Right atrium auricular region (tissue), 2 donors: ENCODE results near the gene CHST13. TPM values are rescaled to one million over a fixed set of nuclear protein-coding genes. Genes with fewer than 3 reads are reported as not detected.

Experiments used
- DNase-seq: peaks from one replicate; pipeline ENCODE4 v3.0.0-alpha.2; 2019; ENCODE audit warnings: low spot score
- H3K27ac ChIP-seq, 2 donors: fragments of 200-600 bp; sonication (generic); 1 replicate in 1 of 2; 2 replicates in 1 of 2; pipeline ENCODE4 v1.5.1; 2016 to 2019
- H3K27me3 ChIP-seq, 2 donors: fragments of 200-600 bp; sonication (generic); one replicate each; pipeline versions ENCODE4 v1.5.1 to v1.6.0; 2017 to 2019
- H3K36me3 ChIP-seq: fragments of 200-600 bp; sonication (generic); one replicate; pipeline ENCODE4 v1.5.1; 2016
- H3K4me1 ChIP-seq, 2 donors: fragments of 200-600 bp; sonication (generic); one replicate each; pipeline versions ENCODE4 v1.5.1 to v1.6.0; 2017 to 2019
- H3K4me3 ChIP-seq, 2 donors: fragments of 200-600 bp; sonication (generic); 1 replicate in 1 of 2; 2 replicates in 1 of 2; pipeline ENCODE4 v1.5.1; 2017 to 2019; ENCODE audit warnings: mild to moderate bottlenecking in 1 of 2, moderate library complexity in 1 of 2
- H3K9me3 ChIP-seq, 2 donors: fragments of 200-600 bp; sonication (generic); one replicate each; pipeline ENCODE4 v1.5.1; 2019
- total RNA-seq, 2 donors: library from RNA; depleted of rRNA; stranded (reverse); fragments of >200 nt; gene quantifications; one replicate each; pipeline ENCODE4 v1.1.0, GENCODE V29; 2016
- TF ChIP-seq, protein P1 (sequence below), 2 donors: fragments of 200-600 bp; sonication (generic); IDR thresholded peaks; one replicate each; pipeline ENCODE4 v1.5.1; 2019; ENCODE audit warnings: antibody characterized with exemption in 2 of 2

Gene CHST13
- total RNA-seq, 2 donors from 2014 or later: 0.90 TPM; not detected in 1

DNA sequence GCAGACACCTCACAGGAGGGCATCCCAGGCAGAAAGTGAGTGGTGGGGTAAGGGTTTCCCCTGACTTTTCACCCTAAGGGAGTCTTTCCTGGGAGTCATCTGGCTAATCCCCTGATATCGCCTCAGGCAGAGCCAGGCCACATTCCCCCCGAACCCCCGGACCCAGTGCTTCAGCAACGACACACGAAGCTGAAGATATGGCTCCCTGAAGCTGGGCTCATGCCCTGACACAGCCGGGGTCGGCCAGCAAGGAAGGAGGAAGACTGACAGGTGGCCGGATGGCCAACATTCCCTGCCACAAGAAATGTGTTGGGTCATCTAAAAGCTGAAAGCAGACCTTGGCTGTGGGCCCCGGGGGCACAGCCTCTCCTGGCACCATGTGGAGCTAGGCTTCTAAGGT lies 14.4 kb downstream of the CHST13 start:
- Histone ChIP-seq H3K9me3 (no peaks in the 10 kb centered on the region), H3K27ac (no peak overlapping the region), H3K4me3 (no peak overlapping the region), H3K36me3 (no peaks in the 10 kb centered on the region), H3K27me3 (no peaks in the 10 kb centered on the region), H3K4me1 (peaks cover 0 to 8% of the 10 kb centered on the region in 2 donors)
- DNase-seq: no peak
- TF ChIP-seq, protein P1, sequence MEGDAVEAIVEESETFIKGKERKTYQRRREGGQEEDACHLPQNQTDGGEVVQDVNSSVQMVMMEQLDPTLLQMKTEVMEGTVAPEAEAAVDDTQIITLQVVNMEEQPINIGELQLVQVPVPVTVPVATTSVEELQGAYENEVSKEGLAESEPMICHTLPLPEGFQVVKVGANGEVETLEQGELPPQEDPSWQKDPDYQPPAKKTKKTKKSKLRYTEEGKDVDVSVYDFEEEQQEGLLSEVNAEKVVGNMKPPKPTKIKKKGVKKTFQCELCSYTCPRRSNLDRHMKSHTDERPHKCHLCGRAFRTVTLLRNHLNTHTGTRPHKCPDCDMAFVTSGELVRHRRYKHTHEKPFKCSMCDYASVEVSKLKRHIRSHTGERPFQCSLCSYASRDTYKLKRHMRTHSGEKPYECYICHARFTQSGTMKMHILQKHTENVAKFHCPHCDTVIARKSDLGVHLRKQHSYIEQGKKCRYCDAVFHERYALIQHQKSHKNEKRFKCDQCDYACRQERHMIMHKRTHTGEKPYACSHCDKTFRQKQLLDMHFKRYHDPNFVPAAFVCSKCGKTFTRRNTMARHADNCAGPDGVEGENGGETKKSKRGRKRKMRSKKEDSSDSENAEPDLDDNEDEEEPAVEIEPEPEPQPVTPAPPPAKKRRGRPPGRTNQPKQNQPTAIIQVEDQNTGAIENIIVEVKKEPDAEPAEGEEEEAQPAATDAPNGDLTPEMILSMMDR (IDR thresholded peaks at IDR 0.05): no peak

DNA sequence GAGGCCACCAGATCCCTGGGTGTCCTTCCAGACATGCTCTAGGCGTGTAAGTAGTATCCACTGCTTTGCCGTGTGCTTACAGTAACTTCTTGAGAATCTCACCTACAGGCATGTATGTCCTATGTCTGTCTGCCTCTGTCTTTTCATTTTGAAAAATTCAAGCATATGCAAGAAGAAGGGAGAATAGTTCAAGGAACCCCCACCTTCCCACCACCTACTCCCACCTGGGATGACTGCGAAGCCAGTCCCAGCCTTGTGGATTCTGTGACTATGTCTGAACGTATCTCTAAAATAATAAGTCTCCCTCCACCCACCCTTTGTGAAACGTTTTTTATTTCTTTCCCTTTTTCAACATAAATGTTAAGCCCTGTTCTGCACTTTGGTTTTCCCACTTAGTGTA lies 15.0 kb downstream of the CHST13 start:
- H3K4me1 ChIP-seq: peaks cover 0 to 8% of the 10 kb centered on the region in 2 donors
- DNase-seq: no peak
- no peaks in the 10 kb centered on the region for H3K36me3 ChIP-seq
- no peaks in the 10 kb centered on the region for H3K9me3 ChIP-seq
- no peak overlapping the region for H3K4me3 ChIP-seq
- no peak overlapping the region for H3K27ac ChIP-seq
- TF ChIP-seq, protein P1 (IDR thresholded peaks at IDR 0.05): no peak
- no peaks in the 10 kb centered on the region for H3K27me3 ChIP-seq

DNA sequence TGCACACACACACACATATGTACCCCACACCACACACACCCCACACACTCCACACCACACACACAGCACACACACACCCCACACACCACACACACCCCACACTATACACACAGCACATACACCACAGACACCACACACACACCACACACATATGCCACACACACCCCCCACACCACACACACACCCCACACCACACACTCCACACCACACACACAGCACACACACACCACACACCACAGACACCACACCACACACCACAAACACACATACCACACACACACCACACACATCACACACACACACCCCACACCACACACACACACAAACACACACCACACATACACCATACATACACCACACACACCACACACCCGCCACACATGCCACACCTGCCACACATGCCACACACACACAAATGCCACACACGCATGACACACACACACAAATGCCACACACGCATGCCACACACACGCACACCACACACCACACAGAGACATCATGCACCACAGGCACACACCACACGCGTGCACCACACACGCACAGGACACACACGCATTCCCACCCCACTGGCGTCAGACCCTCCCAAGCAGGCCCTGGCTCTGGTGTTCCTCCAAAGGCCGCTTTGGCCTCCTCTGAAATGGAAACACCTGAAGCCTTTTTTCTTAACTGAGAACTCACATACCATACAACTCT lies 15.7 kb downstream of the CHST13 start:
- Histone ChIP-seq H3K9me3 (no peaks in the 10 kb centered on the region), H3K36me3 (no peaks in the 10 kb centered on the region), H3K4me3 (no peak overlapping the region), H3K27ac (no peak overlapping the region), H3K27me3 (no peaks in the 10 kb centered on the region), H3K4me1 (peaks cover 0 to 8% of the 10 kb centered on the region in 2 donors)
- TF ChIP-seq, protein P1 (IDR thresholded peaks at IDR 0.05): no peak
- no peak for DNase-seq

DNA sequence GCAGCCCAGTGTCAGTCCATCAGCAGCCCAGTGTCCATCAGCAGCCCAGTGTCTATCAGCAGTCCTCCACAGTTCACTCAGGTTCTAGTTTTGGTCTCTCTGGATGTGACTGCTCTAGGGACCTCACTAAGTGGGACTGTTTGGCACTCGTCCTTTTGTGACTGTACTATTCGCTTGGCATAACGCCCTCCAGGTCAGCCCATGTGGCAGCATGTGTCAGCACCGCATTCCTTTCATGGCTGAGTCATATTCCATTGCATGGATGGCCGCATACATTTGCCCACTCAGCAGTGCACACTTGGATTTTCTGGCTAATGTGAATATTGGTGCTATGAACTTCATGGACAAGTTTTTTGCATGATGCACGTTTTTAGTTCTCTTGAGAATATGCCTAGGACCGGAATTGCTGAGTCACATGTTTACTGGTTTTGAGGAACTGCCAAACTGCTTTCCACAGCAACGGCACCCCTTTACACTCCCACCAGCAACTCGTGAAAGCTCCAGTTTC lies 16.4 kb downstream of the CHST13 start:
- TF ChIP-seq, protein P1 (IDR thresholded peaks at IDR 0.05): no peak
- no peaks in the 10 kb centered on the region for H3K36me3 ChIP-seq

DNA sequence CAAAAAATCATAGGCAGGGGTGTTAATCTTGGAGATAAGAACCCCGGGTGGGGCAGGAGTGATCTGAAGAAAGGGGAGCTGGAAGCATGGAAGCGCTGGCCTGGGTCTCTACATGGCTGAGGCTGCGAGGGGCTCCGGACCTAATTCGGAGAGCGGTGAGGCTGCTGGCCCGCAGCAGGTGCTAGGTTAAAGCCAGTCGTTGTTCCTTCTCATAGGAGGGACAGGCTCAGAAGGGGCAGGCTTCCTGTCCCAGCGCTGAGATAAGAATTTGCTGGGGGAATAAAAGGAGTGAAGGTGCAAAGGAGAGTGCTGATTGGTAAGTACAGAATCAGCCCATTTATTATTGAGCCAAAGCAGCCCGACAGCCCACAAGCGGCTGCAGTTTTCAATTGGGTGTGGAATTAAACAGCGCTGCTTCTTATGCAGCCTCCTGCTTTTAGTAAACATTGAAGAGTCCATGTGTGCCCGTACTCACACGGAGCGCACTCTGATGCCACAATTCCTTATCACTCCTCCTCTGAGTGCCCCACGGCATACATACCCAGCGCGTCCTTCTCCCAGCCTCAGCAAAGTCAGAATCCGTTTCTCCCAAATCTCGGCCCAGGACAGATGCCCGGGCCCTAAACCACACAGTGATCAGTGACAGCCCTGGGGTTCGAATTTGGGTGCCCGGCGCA lies 17.1 kb downstream of the CHST13 start:
- H3K36me3 ChIP-seq: no peaks in the 10 kb centered on the region
- H3K4me1 ChIP-seq: peaks cover 0 to 8% of the 10 kb centered on the region in 2 donors
- H3K27me3 ChIP-seq: no peaks in the 10 kb centered on the region
- TF ChIP-seq, protein P1 (IDR thresholded peaks at IDR 0.05): no peak
- peak; percentile 36 for DNase-seq
- H3K9me3 ChIP-seq: no peaks in the 10 kb centered on the region
- H3K27ac ChIP-seq: no peak overlapping the region
- no peak overlapping the region for H3K4me3 ChIP-seq

More for the DNA sequence above, 16.4 kb downstream of the CHST13 start:
- H3K9me3 ChIP-seq: no peaks in the 10 kb centered on the region
- peak; percentile 48 for DNase-seq
- no peak overlapping the region for H3K4me3 ChIP-seq
- no peaks in the 10 kb centered on the region for H3K27me3 ChIP-seq
- H3K4me1 ChIP-seq: peaks cover 0 to 8% of the 10 kb centered on the region in 2 donors
- no peak overlapping the region for H3K27ac ChIP-seq
